DMS79 (cell line): ENCODE results near the gene PPM1N.

ENCODE experiments used
- DNase-seq: peaks from one replicate; lab custom pipeline; 2025; lab: John Stamatoyannopoulos, UW

The PPM1N gene

GRCh38 chr19:45470762-45471081 is 27.5 kb upstream of the PPM1N start:
- no peak for DNase-seq

- DNase-seq = no peak
Observed at GRCh38 chr19:45471111-45471930, 26.9 kb upstream of the PPM1N start.

- no peak for DNase-seq
Observed at GRCh38 chr19:45471931-45472562, 26.2 kb upstream of the PPM1N start.

DNA sequence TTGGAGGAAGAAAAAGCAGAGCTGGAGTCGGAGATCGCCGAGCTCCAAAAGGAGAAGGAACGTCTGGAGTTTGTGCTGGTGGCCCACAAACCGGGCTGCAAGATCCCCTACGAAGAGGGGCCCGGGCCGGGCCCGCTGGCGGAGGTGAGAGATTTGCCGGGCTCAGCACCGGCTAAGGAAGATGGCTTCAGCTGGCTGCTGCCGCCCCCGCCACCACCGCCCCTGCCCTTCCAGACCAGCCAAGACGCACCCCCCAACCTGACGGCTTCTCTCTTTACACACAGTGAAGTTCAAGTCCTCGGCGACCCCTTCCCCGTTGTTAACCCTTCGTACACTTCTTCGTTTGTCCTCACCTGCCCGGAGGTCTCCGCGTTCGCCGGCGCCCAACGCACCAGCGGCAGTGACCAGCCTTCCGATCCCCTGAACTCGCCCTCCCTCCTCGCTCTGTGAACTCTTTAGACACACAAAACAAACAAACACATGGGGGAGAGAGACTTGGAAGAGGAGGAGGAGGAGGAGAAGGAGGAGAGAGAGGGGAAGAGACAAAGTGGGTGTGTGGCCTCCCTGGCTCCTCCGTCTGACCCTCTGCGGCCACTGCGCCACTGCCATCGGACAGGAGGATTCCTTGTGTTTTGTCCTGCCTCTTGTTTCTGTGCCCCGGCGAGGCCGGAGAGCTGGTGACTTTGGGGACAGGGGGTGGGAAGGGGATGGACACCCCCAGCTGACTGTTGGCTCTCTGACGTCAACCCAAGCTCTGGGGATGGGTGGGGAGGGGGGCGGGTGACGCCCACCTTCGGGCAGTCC is 25.5 kb upstream of the PPM1N start:
- no peak for DNase-seq

GRCh38 chr19:45473367-45473681 is 24.9 kb upstream of the PPM1N start:
- DNase-seq = no peak

- no peak for DNase-seq
Observed at GRCh38 chr19:45473682-45474605, 24.3 kb upstream of the PPM1N start.

DNA sequence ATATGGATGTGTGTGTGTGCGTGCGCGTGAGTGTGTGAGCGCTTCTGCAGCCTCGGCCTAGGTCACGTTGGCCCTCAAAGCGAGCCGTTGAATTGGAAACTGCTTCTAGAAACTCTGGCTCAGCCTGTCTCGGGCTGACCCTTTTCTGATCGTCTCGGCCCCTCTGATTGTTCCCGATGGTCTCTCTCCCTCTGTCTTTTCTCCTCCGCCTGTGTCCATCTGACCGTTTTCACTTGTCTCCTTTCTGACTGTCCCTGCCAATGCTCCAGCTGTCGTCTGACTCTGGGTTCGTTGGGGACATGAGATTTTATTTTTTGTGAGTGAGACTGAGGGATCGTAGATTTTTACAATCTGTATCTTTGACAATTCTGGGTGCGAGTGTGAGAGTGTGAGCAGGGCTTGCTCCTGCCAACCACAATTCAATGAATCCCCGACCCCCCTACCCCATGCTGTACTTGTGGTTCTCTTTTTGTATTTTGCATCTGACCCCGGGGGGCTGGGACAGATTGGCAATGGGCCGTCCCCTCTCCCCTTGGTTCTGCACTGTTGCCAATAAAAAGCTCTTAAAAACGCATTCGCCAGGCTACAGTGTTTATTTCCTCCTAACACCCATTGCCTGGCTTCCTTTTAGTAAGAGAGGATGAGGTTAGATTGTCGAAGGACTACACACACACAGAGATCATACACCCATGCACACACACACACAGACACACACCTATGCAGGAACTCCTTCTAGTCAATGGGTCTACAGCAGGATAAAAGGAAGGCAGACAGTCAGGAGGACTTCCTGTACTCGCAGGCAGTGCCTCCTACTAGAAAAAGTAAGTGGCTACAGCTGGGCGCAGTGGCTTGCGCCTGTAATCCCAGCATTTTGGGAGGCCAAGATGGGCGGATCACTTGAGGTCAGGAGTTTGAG is 23.4 kb upstream of the PPM1N start:
- peak; percentile 11 for DNase-seq

DNA sequence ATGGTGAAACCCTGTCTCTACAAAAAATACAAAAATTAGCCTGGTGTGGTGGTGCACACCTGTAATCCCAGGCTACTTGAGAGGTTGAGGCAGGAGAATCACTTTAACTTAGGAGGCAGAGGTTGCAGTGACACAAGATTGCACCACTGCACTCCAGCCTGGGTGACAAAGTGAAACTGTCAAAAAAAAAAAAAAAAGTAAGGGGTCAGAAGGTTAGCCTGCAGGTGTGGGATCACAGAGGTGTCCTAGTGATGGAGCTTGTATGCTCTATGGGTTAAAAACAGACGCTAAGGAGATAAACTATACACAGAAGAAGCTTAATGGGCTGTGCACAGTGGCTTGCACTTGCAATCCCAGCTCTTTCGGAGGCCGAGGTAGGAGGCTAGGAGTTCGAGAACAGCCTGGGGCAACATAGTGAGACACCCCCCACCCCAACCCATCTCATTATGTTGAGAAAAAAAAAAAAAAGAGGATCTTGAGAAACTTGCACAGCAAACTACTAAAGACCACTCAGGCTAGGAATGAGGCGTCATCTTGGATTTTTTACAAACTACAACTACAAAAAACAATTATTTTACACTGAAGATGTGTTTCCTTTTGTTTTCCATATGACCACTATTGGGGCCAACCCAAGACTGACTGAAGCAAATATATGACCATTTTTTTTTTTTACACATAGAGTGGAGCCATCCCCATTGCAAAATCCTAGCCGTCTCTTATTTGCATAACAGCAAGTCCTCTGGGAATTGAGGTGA is 22.5 kb upstream of the PPM1N start:
- no peak for DNase-seq

- DNase-seq = no peak
Observed at GRCh38 chr19:45476304-45476703, 21.9 kb upstream of the PPM1N start.

DNA sequence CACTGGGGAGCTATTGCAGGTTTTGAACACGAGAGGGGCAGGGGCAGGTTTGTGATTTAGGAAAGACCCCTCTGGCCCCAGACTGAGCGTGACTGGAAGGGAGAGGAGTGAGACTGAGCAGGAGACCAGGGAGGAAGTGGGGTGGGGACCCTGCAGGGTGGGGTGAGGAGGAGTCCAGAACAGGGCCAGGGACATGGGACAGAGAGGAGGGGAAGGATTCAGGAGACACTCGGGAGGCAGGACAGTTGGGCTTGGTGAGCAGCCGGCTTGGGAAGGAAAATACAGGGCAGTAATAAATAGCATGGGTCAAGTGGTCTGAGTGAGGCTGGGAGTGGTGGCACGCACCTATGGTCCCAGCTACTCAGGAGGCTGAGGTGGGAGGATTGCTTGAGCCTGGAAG is 21.1 kb upstream of the PPM1N start:
- DNase-seq = no peak

DNA sequence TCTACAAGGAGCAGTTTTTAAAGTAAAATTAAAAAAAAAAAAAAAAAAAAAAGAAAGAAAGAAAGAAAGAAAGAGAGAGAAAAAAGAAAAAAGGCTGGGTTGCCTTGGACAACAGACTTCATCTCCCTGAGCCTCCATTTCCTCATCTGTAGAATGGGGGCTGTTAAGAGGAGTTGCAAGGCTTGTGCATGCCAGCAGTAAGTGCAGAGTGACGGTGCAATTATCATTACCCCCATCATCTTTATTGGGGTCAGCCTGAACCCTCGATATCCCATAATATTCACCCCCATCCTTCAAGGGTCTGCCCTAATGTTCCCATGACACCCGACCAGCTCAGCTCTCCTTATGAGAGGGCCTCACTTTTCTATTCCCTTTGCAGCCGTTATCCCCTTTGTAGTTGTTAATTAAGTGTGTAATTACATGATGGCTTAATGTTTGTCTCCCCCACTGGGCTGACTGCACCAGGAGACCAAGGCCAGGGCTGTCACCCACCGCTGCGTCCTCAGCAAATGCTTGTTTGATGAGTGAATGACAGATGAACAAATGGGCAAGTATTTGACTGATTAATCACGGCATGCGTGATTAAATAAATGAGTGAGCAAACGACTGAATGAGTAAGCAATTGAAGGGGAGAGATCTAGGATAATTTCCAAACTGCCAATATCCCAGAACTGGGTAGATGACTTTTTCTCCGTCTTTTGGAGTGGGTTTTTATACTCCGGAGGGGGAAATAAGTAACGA is 20.4 kb upstream of the PPM1N start:
- no peak for DNase-seq

- peak; percentile 82 for DNase-seq
Observed at GRCh38 chr19:45478454-45479238, 19.6 kb upstream of the PPM1N start.

DNA sequence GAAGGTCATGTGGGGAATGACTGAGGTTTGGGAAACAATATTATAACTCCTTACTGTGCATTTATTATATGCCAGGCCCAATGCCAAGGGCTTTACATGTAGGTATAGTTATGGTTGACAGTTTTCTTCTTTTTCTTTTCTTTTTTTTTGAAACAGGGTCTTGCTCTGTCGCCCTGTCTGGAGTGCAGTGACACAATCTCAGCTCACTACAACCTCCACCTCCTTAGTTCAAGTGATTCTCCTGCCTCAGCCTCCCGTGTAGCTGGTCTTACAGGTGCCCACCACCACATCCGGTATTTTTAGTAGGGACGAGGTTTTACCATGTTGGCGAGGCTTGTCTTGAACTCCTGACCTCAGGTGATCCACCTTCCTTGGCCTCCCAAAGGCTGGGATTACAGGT is 15.2 kb upstream of the PPM1N start:
- no peak for DNase-seq

DNA sequence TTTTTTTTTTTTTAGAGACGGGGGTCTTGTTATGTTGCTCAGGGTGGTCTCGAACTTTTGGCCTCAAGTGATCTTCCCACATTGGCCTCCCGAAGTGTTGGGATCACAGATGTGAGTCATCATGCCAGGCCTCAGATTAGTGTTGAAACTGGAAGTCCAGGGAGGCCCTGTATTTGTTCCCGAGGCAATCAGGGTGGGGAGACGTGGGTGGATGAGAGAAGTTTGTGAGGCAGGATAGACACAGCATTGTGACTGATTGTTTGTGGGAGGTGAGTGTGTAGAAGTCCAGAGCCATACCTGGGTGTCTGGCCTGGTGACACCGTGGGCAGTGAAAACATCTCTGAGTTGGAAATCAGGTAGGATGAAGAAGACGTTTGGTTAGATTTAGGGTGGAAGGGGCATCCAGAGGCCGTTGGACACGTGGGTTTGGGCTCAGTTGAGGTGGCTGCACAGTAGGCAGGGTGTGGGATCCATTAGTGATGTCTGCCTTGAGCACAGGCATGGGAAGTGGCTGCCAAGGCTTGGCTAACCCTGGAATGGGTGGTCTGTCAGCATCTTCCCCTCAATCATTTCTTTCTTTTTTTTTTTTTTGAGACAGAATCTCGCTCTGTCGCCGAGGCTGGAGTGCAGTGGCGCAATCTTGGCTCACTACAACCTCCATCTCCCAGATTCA is 13.8 kb upstream of the PPM1N start:
- DNase-seq = no peak

DNA sequence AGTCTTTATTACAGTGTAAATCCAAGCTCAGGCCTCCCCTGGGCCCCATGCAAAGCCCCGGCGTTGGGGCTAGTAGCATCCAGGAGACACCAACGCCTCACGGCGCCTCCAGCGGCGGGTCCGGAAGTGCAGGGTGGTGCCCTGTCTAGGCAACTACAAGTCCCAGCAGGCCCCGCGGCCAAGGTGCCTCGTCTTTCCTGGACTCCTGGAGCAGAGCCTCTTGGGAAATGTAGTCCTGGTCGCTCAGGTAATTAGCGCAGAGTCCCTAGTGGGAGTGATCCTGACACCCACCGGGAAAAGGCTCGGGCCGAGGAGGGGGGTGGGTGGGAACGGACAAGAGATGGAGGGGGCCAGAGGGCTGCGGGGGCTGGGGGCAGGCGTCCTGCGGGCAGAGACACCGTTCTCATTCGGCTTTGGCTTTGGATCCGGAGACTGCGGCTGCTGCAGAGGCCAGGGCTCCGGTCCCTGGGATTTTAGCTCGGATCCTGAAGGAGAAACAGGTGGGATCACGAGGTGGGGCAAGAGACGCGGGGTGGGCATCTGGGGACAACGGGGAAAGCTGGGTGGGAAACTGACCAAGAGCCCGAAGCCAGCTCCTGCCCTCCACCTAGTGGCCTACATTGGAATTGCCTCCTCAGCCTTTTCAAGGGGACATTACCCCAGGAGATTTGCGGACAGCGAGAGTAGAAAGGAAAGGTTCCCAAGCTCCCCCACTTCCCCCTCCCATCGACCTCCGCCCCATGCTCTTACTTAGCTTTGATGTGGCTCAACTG is 12.8 kb upstream of the PPM1N start:
- peak; percentile 86 for DNase-seq

GRCh38 chr19:45488708-45489107 is 9.5 kb upstream of the PPM1N start:
- DNase-seq = no peak

DNA sequence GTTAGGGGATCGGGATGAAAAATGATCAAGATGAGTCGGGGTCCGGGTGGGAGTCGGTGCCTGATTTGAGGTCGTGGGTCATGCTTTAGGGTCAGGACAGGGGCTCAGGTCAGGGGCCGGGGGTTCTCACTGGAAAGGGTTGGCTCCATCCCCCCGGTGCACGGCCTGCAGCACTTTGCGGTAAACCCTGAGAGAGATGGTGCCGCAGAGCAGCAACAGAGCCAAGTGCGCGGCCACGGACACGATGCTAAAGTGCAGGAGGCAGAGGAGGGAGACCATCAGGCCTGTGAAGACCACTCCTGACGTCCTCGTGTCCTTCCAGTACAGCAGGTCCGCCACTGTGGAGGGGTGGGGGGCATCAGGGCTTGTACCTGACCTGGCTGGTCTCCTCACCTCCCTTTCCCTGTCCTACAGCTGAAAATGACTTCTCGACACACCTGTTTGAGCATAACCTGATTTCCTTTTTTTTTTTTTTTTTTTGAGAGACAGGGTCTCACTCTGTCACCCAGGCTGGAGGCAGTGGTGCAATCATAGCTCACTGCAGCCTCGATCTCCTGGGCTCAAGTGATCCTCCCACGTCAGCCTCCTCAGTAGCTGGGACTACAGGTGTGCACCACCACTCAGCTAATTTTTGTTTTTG is 8.9 kb upstream of the PPM1N start:
- no peak for DNase-seq
